MM.1S (cell line): ENCODE results near the gene SLC44A5.

Experiments used
- DNase-seq: peaks from one replicate; pipeline ENCODE4 v3.0.0-alpha.2; 2015
- H2AFZ ChIP-seq: fragments of 300-600 bp; sonication (generic); 2 replicates; pipeline ENCODE4 v1.6.0; 2016; ENCODE audit warnings: antibody characterized with exemption, low read length
- H3F3A ChIP-seq: fragments of 300-600 bp; sonication (generic); 2 replicates; pipeline ENCODE4 v1.6.1; 2016; ENCODE audit warnings: mild to moderate bottlenecking, antibody characterized with exemption, low read length, moderate library complexity, mixed read lengths; ENCODE audit not compliant: insufficient read depth
- H3K27ac ChIP-seq: fragments of 300-600 bp; sonication (generic); 2 replicates; pipeline ENCODE4 v1.5.1; 2016; ENCODE audit warnings: mild to moderate bottlenecking, low read length
- H3K27me3 ChIP-seq: fragments of 300-600 bp; sonication (generic); replicated peaks from 2 replicates; pipeline ENCODE4 v1.6.0; 2016; ENCODE audit warnings: low read length; ENCODE audit not compliant: insufficient read depth
- H3K36me3 ChIP-seq: fragments of 300-600 bp; sonication (generic); replicated peaks from 2 replicates; pipeline ENCODE4 v1.6.1; 2016; ENCODE audit warnings: mild to moderate bottlenecking, low read length, mixed read lengths; ENCODE audit not compliant: insufficient read depth
- H3K4me1 ChIP-seq: fragments of 300-600 bp; sonication (generic); 2 replicates; pipeline ENCODE4 v1.6.1; 2016; ENCODE audit warnings: low read length, mixed read lengths
- H3K4me2 ChIP-seq: fragments of 300-600 bp; sonication (generic); 2 replicates; pipeline ENCODE4 v1.6.0; 2016; ENCODE audit warnings: low read depth, low read length
- H3K4me3 ChIP-seq: fragments of 300-600 bp; sonication (generic); 2 replicates; pipeline ENCODE4 v1.5.1; 2016; ENCODE audit warnings: low read length, mixed read lengths
- H3K79me2 ChIP-seq: fragments of 300-600 bp; sonication (generic); 2 replicates; pipeline ENCODE4 v1.6.1; 2016; ENCODE audit warnings: mixed run types, low read length, mixed read lengths
- H3K9ac ChIP-seq: fragments of 300-600 bp; sonication (generic); 2 replicates; pipeline ENCODE4 v1.6.1; 2016; ENCODE audit warnings: low read length, mixed read lengths
- H3K9me2 ChIP-seq: fragments of 300-600 bp; sonication (generic); replicated peaks from 2 replicates; pipeline ENCODE4 v1.6.1; 2016; ENCODE audit warnings: mild to moderate bottlenecking, low read length, mixed read lengths; ENCODE audit not compliant: insufficient read depth
- H3K9me3 ChIP-seq: fragments of 300-600 bp; sonication (generic); replicated peaks from 2 replicates; pipeline ENCODE4 v1.6.1; 2016; ENCODE audit warnings: mild to moderate bottlenecking, low read length, mixed read lengths; ENCODE audit not compliant: insufficient read depth
- H4K20me1 ChIP-seq: fragments of 300-600 bp; sonication (generic); 2 replicates; pipeline ENCODE4 v1.6.1; 2016; ENCODE audit warnings: mild to moderate bottlenecking, low read length, moderate library complexity, mixed read lengths; ENCODE audit not compliant: insufficient read depth
- EZH2 ChIP-seq: fragments of 300-600 bp; sonication (generic); optimal IDR thresholded peaks from 2 replicates; pipeline ENCODE3; 2017; ENCODE audit warnings: low read depth, mild to moderate bottlenecking, antibody characterized with exemption, low read length, mixed read lengths
- EZH2phosphoT487 ChIP-seq: fragments of 300-600 bp; sonication (generic); IDR thresholded peaks from 2 replicates; pipeline ENCODE4 v1.6.1; 2018; ENCODE audit warnings: antibody characterized with exemption, low read length
- TF ChIP-seq, protein P1 (sequence below): fragments of 300-600 bp; sonication (generic); IDR thresholded peaks from 2 replicates; pipeline ENCODE4 v1.5.1; 2016; ENCODE audit warnings: antibody characterized with exemption, low read length, mixed read lengths

The SLC44A5 gene

GRCh38 chr1:75233302-75233929 is 377.5 kb downstream of the SLC44A5 start:
- no peak overlapping the region for H2AFZ ChIP-seq
- no peaks in the 10 kb centered on the region for H3K9me3 ChIP-seq
- H3K4me2 ChIP-seq = peak overlapping the region; percentile 10; the same call in 1 of the 2 replicates
- no peaks in the 10 kb centered on the region for H3K79me2 ChIP-seq
- H3K27ac ChIP-seq = no peak overlapping the region
- DNase-seq = peak; percentile 61
- H3K4me1 ChIP-seq = no peaks in the 10 kb centered on the region
- H3K27me3 ChIP-seq = no peaks in the 10 kb centered on the region
- H4K20me1 ChIP-seq = no peaks in the 10 kb centered on the region
- no peak for TF ChIP-seq EZH2
- TF ChIP-seq, protein P1, sequence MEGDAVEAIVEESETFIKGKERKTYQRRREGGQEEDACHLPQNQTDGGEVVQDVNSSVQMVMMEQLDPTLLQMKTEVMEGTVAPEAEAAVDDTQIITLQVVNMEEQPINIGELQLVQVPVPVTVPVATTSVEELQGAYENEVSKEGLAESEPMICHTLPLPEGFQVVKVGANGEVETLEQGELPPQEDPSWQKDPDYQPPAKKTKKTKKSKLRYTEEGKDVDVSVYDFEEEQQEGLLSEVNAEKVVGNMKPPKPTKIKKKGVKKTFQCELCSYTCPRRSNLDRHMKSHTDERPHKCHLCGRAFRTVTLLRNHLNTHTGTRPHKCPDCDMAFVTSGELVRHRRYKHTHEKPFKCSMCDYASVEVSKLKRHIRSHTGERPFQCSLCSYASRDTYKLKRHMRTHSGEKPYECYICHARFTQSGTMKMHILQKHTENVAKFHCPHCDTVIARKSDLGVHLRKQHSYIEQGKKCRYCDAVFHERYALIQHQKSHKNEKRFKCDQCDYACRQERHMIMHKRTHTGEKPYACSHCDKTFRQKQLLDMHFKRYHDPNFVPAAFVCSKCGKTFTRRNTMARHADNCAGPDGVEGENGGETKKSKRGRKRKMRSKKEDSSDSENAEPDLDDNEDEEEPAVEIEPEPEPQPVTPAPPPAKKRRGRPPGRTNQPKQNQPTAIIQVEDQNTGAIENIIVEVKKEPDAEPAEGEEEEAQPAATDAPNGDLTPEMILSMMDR = peak; percentile 87
- H3K9ac ChIP-seq = no peak overlapping the region
- no peaks in the 10 kb centered on the region for H3K9me2 ChIP-seq
- H3K4me3 ChIP-seq = no peak overlapping the region
- no peaks in the 10 kb centered on the region for H3F3A ChIP-seq
- no peaks in the 10 kb centered on the region for H3K36me3 ChIP-seq

DNA sequence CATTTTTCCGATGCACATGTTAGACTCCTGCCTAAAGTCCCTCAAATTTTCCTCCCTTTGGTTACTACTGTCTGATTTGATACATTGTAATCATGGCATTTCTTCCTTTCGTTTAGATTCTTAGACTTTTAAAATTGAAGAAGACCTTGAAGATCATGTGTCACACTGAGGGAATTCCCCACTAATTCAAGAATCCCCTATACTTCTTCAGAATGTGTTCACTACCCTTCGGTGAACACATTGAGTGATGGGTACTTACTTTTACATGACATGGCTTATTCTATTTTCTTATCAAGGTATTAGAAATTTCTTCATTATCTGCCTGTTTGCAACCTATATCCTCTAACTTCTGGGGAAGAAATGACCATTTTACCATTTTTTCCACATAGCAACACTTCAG is 390.8 kb downstream of the SLC44A5 start:
- Histone ChIP-seq H3K27ac (no peak overlapping the region), H3K36me3 (no peaks in the 10 kb centered on the region)
- TF ChIP-seq EZH2 = no peak
- no peak for TF ChIP-seq EZH2phosphoT487
- TF ChIP-seq, protein P1 = no peak

DNA sequence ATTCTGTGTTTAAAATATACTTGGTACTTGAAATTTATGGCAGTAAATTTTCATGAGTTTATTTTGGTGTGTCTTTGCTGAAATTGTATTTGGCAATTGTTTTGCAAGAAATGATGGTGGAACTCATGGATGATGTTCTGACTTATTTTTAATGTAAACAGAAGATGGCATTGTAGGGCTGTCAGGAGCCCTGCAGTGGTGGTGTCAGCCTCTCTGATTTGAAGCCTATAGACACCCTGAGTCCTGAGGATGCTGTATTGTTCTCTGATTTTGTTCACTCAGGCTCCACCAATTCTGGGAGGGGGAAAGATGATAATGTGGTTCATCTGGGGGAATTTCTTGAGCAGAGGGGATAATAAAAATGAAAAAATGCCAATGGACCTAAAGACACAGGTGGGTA is 396.9 kb downstream of the SLC44A5 start:
- no peak for DNase-seq
- no peak for TF ChIP-seq EZH2
- TF ChIP-seq, protein P1 = no peak
- TF ChIP-seq EZH2phosphoT487 = no peak
- H3K9me2 ChIP-seq = no peaks in the 10 kb centered on the region

More for the DNA sequence above, 390.8 kb downstream of the SLC44A5 start:
- Histone ChIP-seq H3K4me2 (no peak overlapping the region), H3K4me3 (no peak overlapping the region), H4K20me1 (no peaks in the 10 kb centered on the region), H3K9me2 (no peaks in the 10 kb centered on the region), H3K9me3 (no peaks in the 10 kb centered on the region), H3K27me3 (no peaks in the 10 kb centered on the region), H3K9ac (no peak overlapping the region), H3K4me1 (no peaks in the 10 kb centered on the region), H2AFZ (no peak overlapping the region), H3F3A (no peaks in the 10 kb centered on the region), H3K79me2 (no peaks in the 10 kb centered on the region)
- DNase-seq = no peak

More for the DNA sequence above, 396.9 kb downstream of the SLC44A5 start:
- Histone ChIP-seq H3K79me2 (no peaks in the 10 kb centered on the region), H2AFZ (no peak overlapping the region), H3F3A (no peaks in the 10 kb centered on the region), H3K4me3 (no peak overlapping the region), H3K4me2 (no peak overlapping the region), H3K4me1 (no peaks in the 10 kb centered on the region), H3K36me3 (no peaks in the 10 kb centered on the region), H3K27me3 (no peaks in the 10 kb centered on the region), H3K9ac (no peak overlapping the region), H3K27ac (no peak overlapping the region), H3K9me3 (no peaks in the 10 kb centered on the region), H4K20me1 (no peaks in the 10 kb centered on the region)
